Measurements from ENCODE around the gene GRM2.

The GRM2 gene

GRCh38 chr3:51706788-51707731 lies at the start of gene GRM2:
TSS of gene GRM2 (plus strand) at chr3:51707068. CDS start at chr3:51708984, 1,916 bp downstream.
- H3K4me1 Mint-ChIP-seq, result peaks cover 7% of the 10 kb centered on the region
- DNase-seq (ENCODE audit: low spot score in 2 of 2) (no peak), ATAC-seq (ENCODE audit: low read depth) (no peak)
- H3K9me3 Mint-ChIP-seq, result no peaks in the 10 kb centered on the region
- peaks cover 14% of the 10 kb centered on the region for H3K36me3 Mint-ChIP-seq
- H3K27me3 Mint-ChIP-seq, result no peaks in the 10 kb centered on the region
- no peak within 1 kb of the TSS for H3K4me3 Mint-ChIP-seq
- H3K27ac Mint-ChIP-seq, result no peak within 1 kb of the TSS

- no peaks in the 10 kb centered on the region for H3K27me3 Mint-ChIP-seq
- H3K4me1 Mint-ChIP-seq, result no peaks in the 10 kb centered on the region
- H3K4me3 Mint-ChIP-seq, result no peak overlapping the region
- ATAC-seq (ENCODE audit: low read depth) (no peak), DNase-seq (ENCODE audit: low spot score in 2 of 2) (no peak)
- no peak overlapping the region for H3K27ac Mint-ChIP-seq
- no peaks in the 10 kb centered on the region for H3K9me3 Mint-ChIP-seq
- H3K36me3 Mint-ChIP-seq, result peaks cover 35% of the 10 kb centered on the region
These were observed 49.6 kb upstream of the GRM2 start for GRCh38 chr3:51657234-51657633.

- no peaks in the 10 kb centered on the region for H3K9me3 Mint-ChIP-seq
- H3K27me3 Mint-ChIP-seq, result no peaks in the 10 kb centered on the region
- H3K4me1 Mint-ChIP-seq, result no peaks in the 10 kb centered on the region
- H3K36me3 Mint-ChIP-seq, result peaks cover 36% of the 10 kb centered on the region
- no peak for ATAC-seq (ENCODE audit: low read depth)
- peak overlapping the region; percentile 11 for H3K27ac Mint-ChIP-seq
- H3K4me3 Mint-ChIP-seq, result no peak overlapping the region
- DNase-seq (ENCODE audit: low spot score in 2 of 2), result no peak
These were observed 46.9 kb upstream of the GRM2 start for GRCh38 chr3:51659942-51660341.

- Mint-ChIP-seq H3K27ac (no peak overlapping the region), H3K36me3 (peaks cover 26% of the 10 kb centered on the region), H3K27me3 (no peaks in the 10 kb centered on the region), H3K4me3 (no peak overlapping the region), H3K9me3 (no peaks in the 10 kb centered on the region), H3K4me1 (peaks cover under 1% of the 10 kb centered on the region)
- no peak for ATAC-seq (ENCODE audit: low read depth)
- DNase-seq (ENCODE audit: low spot score in 2 of 2), result no peak
These were observed 44.4 kb upstream of the GRM2 start for GRCh38 chr3:51662456-51662855.

GRCh38 chr3:51668756-51669155 lies 38.1 kb upstream of the GRM2 start:
- Mint-ChIP-seq H3K4me3 (no peak overlapping the region), H3K4me1 (peaks cover 34% of the 10 kb centered on the region), H3K36me3 (no peaks in the 10 kb centered on the region), H3K9me3 (no peaks in the 10 kb centered on the region), H3K27me3 (no peaks in the 10 kb centered on the region), H3K27ac (peak overlapping the region; percentile 93)
- DNase-seq (ENCODE audit: low spot score in 2 of 2), result no peak
- ATAC-seq (ENCODE audit: low read depth), result no peak

- H3K27me3 Mint-ChIP-seq, result no peaks in the 10 kb centered on the region
- H3K4me3 Mint-ChIP-seq, result peak overlapping the region; percentile 52
- peaks cover 39% of the 10 kb centered on the region for H3K4me1 Mint-ChIP-seq
- peak overlapping the region; percentile 93 for H3K27ac Mint-ChIP-seq
- no peak for ATAC-seq (ENCODE audit: low read depth)
- H3K36me3 Mint-ChIP-seq, result no peaks in the 10 kb centered on the region
- no peaks in the 10 kb centered on the region for H3K9me3 Mint-ChIP-seq
- DNase-seq (ENCODE audit: low spot score in 2 of 2), result peak; percentile 73 to 75
These were observed 37.4 kb upstream of the GRM2 start for GRCh38 chr3:51669241-51670052.

- Mint-ChIP-seq H3K9me3 (no peaks in the 10 kb centered on the region), H3K4me1 (peaks cover 47% of the 10 kb centered on the region), H3K4me3 (peak overlapping the region; percentile 92), H3K36me3 (peaks cover 3% of the 10 kb centered on the region), H3K27me3 (no peaks in the 10 kb centered on the region), H3K27ac (peak overlapping the region; percentile 93)
- ATAC-seq (ENCODE audit: low read depth) (no peak), DNase-seq (ENCODE audit: low spot score in 2 of 2) (no peak)
These were observed 36.6 kb upstream of the GRM2 start for GRCh38 chr3:51670053-51670822.

- ATAC-seq (ENCODE audit: low read depth) (peak; percentile 80), DNase-seq (ENCODE audit: low spot score in 2 of 2) (peak; percentile 91 to 93)
- H3K36me3 Mint-ChIP-seq, result peaks cover 8% of the 10 kb centered on the region
- H3K4me3 Mint-ChIP-seq, result peak within 1 kb of the TSS; percentile 92
- no peaks in the 10 kb centered on the region for H3K9me3 Mint-ChIP-seq
- no peaks in the 10 kb centered on the region for H3K27me3 Mint-ChIP-seq
- peaks cover 56% of the 10 kb centered on the region for H3K4me1 Mint-ChIP-seq
- H3K27ac Mint-ChIP-seq, result peak within 1 kb of the TSS; percentile 93
These were observed 35.8 kb upstream of the GRM2 start, which contains the start of gene TEX264 for GRCh38 chr3:51670823-51671733. TSS of gene TEX264 (plus strand) at chr3:51671252. CDS start at chr3:51674305, 3,053 bp downstream.

- Mint-ChIP-seq H3K9me3 (no peaks in the 10 kb centered on the region), H3K27ac (peak overlapping the region; percentile 93), H3K27me3 (no peaks in the 10 kb centered on the region), H3K4me1 (peaks cover 59% of the 10 kb centered on the region), H3K4me3 (peak overlapping the region; percentile 92), H3K36me3 (peaks cover 9% of the 10 kb centered on the region)
- ATAC-seq (ENCODE audit: low read depth), result peak; percentile 18
- DNase-seq (ENCODE audit: low spot score in 2 of 2), result peak in 1 of 2 donors; percentile 54
These were observed 35.0 kb upstream of the GRM2 start for GRCh38 chr3:51671734-51672475.

- H3K27ac Mint-ChIP-seq, result peak overlapping the region; percentile 1
- H3K27me3 Mint-ChIP-seq, result no peaks in the 10 kb centered on the region
- H3K4me1 Mint-ChIP-seq, result peaks cover 64% of the 10 kb centered on the region
- ATAC-seq (ENCODE audit: low read depth) (no peak), DNase-seq (ENCODE audit: low spot score in 2 of 2) (no peak)
- no peaks in the 10 kb centered on the region for H3K9me3 Mint-ChIP-seq
- H3K36me3 Mint-ChIP-seq, result peaks cover 9% of the 10 kb centered on the region
- H3K4me3 Mint-ChIP-seq, result peak overlapping the region; percentile 60
These were observed 33.6 kb upstream of the GRM2 start for GRCh38 chr3:51673181-51673801.

GRCh38 chr3:51673802-51674654 lies 32.8 kb upstream of the GRM2 start:
- no peak for DNase-seq (ENCODE audit: low spot score in 2 of 2)
- Mint-ChIP-seq H3K27me3 (no peaks in the 10 kb centered on the region), H3K4me1 (peaks cover 66% of the 10 kb centered on the region), H3K4me3 (no peak overlapping the region), H3K9me3 (no peaks in the 10 kb centered on the region), H3K27ac (peak overlapping the region; percentile 1), H3K36me3 (peaks cover 9% of the 10 kb centered on the region)
- ATAC-seq (ENCODE audit: low read depth), result no peak

All from memory B cell (primary cell).